Activated CD8-positive, alpha-beta memory T cell treated with anti-CD3 and anti-CD28 coated beads for 4 hours (primary cell): ENCODE results near the gene PDE6H.

Experiments used
- DNase-seq, 2 donors: peaks; one replicate each; pipeline ENCODE4 v3.0.0-alpha.2; 2020; ENCODE audit warnings: low read depth in 2 of 2

PDE6H gene

GRCh38 chr12:14972816-14973215 lies at the start of gene PDE6H:
TSS of gene PDE6H (plus strand) at chr12:14973042. CDS start at chr12:14978013, 4,971 bp downstream.
- no peak for DNase-seq

- DNase-seq = no peak
Observed at GRCh38 chr12:14923944-14924343, 48.9 kb upstream of the PDE6H start.

- DNase-seq = no peak
Observed at GRCh38 chr12:14924541-14924940, 48.3 kb upstream of the PDE6H start.

DNA sequence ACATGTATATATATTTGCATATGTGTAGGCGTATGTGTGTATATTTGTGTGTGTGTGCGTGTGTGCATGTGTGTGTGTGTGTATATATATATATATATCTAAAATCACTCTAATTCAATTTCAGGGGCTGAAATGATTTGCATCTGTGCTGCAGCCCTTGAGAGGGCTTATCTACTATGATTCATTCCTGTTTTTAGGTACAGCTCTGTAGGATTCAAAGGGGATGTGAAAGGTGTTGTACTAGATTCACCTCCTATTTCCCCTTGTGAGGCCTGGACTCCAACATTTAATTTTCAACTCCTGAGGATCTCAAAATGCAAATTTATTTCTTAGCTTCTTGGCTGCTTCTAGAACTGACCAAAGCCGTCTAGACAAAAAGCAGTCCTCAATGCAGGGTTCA lies 45.6 kb upstream of the PDE6H start:
- DNase-seq = no peak

- no peak for DNase-seq
Observed at GRCh38 chr12:14928931-14929330, 43.9 kb upstream of the PDE6H start.

DNA sequence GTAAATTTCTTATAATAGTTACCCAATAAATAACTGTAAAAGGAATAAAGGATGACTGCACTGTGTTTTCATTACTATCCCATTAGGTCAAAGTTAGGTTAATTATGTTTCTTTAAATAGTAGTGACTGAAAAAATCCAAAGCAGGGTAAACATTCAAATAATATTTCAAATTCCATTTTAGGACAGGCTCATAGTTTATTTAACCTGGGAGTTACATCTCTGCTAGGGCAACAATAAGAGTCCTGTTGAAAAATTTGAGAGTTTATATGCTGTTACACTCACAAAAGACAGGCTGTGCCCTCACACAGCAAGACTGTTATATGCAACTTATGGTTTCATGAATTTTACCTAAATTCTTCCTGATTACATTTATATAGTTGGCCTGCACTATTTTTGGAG lies 42.5 kb upstream of the PDE6H start:
- DNase-seq = no peak

DNA sequence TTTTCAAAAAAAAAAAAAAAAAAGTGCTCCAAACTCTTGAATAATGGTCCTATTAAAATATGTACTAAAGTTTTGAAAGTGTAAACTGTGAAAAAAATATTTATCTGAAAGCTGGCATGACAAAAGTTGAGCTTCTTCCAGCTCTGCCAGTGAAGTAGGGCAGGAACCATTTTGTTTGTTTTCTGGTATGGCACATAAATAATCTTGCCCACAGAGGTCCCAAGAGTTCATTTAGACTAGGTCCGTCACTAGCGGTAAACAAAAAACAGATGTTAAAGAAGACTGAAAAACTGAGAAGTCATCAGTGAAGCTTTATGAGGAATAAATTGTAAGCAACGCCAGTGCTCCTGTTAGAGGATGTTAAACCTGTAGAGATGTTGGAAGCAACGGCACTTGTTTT lies 41.5 kb upstream of the PDE6H start:
- no peak for DNase-seq

- no peak for DNase-seq
Observed at GRCh38 chr12:14931791-14932560, 40.9 kb upstream of the PDE6H start.

DNA sequence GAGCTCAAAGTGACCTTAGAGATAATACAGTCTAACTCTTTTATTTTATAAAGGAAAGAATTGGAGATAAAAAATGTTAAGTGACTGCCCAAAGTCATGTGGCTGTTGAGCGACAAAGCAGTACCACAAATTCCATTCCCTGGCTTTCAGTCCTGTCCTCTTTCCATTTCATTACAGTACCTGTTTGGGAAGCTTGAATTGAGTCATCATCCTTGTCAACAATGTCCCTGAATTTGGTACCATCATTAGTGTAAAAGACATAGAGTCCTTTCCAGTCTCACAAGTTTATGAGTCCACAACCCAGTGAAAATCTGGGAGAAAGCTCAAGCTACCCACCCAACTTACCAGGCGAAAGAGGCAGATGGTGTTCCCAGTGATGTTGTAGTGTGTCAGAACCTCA lies 38.3 kb upstream of the PDE6H start:
- no peak for DNase-seq

DNA sequence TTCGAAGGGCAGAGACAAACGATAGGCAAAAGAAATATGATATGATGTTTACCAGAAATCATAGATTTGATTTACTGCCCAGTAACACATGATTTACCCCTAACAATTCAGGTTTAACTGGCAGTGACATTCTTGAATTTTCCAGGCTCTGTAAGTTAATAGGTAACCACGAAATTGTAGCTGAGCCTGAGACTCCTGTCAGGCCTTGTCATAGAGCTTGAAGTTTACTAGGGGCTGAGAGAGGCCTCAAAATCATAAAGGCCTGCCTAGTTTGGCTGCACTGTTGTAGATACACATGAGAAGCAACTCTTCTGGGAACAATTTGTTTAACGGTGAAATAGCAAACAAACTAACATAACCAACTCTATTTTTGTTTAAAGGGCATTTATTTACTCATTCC lies 37.8 kb upstream of the PDE6H start:
- DNase-seq = no peak

GRCh38 chr12:14936224-14936861 lies 36.5 kb upstream of the PDE6H start:
- DNase-seq = no peak

GRCh38 chr12:14937014-14937413 lies 35.8 kb upstream of the PDE6H start:
- no peak for DNase-seq

DNA sequence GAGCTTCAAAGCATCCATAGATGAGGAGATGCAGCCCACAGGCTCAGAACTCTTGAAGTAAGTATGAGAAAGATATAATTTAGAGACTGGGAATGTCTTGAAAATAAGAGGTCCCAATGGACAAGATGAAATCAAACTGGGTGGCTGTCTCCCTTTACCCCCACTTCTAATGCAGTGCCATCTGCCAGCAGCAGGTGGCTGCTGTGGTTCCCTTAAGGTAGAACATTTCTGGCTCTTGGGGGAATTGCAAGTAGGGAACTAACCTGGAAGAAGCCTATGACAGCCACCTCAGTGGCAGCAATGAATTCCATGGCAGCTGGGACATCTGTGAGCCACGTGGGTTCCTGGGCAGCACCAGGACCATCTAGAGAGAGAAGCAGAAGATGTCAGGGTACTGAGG lies 35.2 kb upstream of the PDE6H start:
- no peak for DNase-seq

DNA sequence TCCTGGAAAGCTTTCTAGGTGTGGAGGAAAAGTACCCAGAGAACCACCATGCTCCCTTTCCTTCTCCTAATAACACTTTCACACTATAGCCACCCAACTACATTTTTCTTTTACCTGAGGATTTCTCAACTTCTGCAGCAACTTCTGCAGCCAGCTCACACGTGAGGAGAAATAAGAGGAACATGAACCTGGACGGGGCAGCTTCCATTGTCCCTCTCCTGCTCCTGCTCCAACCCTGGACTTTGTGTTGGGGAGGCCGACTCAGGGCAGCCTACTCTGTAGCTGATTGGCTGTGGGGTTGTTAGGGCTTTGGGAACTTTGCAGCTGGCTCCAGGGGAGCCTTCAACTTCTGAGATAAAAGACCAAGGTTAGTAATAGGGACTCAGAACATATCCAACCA lies 34.5 kb upstream of the PDE6H start, which contains the start of gene ERP27:
TSS of gene ERP27 (minus strand) at position 237 of the 400 bp plus-strand sequence. CDS start at position 208, 29 bp downstream.
- DNase-seq = no peak

DNA sequence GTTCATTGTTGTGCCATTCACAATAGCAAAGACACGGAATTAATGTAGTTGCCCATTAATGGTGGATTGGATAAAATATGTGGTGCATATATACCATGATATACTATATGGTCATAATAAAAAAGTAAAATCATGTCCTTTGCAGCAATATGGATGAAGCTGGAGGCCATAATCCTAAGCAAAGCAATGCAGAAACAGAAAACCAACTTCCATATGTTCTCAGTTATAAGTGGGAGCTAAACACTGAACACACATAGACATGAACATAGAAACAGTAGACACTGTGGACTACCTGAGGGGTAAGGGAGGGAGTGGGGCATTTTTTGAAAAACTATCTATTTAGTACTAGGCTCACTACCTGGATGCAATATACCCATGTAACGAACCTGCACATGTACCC lies 31.5 kb upstream of the PDE6H start:
- no peak for DNase-seq

GRCh38 chr12:14942196-14942931 lies 30.5 kb upstream of the PDE6H start:
- DNase-seq = no peak

DNA sequence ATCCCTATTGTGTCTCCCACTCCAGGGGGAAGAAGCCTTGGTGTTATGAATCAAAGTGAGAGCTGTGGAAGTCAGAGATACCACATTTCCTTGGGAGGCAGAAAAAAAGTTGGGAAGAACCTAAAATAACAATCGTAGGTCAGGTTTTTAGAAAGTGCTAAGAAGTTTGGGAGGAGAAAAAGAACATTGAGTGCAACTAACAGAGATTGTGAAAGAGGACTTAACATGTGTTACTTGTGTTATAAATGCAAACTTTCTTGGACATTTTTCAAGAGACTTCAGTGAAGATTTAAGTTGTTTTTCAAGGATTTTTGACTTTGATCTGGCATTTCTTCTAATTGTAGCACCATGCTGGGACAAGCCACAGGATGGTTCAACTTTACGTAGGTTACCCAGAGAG lies 26.7 kb upstream of the PDE6H start:
- DNase-seq = no peak

DNA sequence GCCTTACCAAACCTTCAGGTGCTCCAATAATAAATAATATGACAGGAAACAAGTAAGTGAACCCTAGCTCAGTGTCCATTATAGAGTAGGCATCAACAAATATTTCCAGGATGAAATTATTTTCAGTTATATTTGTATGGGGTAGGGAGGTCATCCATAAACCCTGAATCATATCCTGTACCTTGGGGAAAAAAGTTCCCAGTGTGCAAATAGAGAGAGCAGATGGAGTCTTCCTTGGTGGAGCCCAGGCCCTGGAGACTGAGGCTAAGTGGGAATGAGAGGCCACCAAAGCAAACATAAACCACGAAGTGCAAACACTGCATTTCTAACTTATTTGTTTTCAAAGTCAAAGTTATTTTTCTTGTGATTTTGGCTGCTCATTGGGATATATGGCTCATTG lies 26.0 kb upstream of the PDE6H start:
- DNase-seq = no peak

- DNase-seq = peak in 1 of 2 donors; percentile 47
Observed at GRCh38 chr12:14948672-14949071, 24.2 kb upstream of the PDE6H start.

DNA sequence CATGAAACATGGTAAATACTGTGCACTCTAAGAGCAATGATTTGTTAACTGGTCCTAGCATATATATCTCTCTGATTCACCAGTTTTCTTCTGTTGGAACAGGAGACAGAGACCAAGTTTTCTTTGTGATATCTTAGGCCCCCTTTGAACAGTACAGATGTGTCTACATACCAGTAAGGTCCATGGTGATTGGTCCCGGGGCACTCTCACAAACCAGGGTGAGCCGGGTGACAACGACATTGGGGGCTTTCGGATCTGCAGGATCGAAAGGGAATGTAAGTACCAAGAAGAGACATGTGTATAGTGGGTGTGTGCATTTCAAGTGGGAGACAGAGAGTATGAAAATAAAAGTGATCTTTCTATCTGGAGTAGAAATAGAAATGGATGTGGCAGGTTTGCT lies 23.2 kb upstream of the PDE6H start:
- DNase-seq = no peak

GRCh38 chr12:14950421-14950820 lies 22.4 kb upstream of the PDE6H start:
- DNase-seq = no peak

- no peak for DNase-seq
Observed at GRCh38 chr12:14950982-14951746, 21.7 kb upstream of the PDE6H start.
